Erythroblast (primary cell): ENCODE results near the gene RPS6KA5.

Experiments
- GATA1 ChIP-seq: IDR thresholded peaks from 2 replicates; pipeline ENCODE4 v1.6.1; 2011; ENCODE audit warnings: low read depth, mild to moderate bottlenecking, control low read depth, low read length, moderate library complexity
- POLR2A ChIP-seq: IDR thresholded peaks from 2 replicates; pipeline ENCODE4 v1.6.1; 2011; ENCODE audit warnings: mild to moderate bottlenecking, low read length

DNA sequence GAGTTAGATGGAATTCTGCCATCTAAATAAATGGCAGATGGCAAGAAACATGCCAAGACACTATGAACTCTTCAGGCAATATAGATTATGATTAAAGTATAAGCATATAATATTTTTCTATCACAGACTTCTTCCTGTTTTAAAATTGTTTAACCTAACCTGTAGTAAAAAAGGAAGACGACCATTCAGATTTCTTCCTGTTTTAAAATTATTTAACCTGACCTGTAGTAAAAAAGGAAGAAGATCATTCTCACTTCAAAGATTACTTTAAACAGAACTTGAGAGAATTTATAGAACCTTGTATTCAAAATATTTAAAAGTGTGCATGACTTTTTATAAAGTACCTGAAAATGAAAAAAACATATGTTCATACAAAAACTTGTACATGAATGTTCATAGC lies 63.5 kb downstream of the RPS6KA5 start:
- TF ChIP-seq POLR2A (no peak), GATA1 (no peak)
